SJSA1 (cell line): Measurements from ENCODE around the gene FBLN7. TPM values are rescaled to one million over a fixed set of nuclear protein-coding genes. Genes with fewer than 3 reads are reported as not detected.

ENCODE experiments used
- DNase-seq, 2 experiments: peaks; one replicate each; pipeline ENCODE4 v3.0.0-alpha.2; 2015 to 2020; ENCODE audit warnings: low spot score in 2 of 2, low read depth in 1 of 2
- H3K27ac ChIP-seq: fragments of 250-450 bp; sonication (Bioruptor Pico); 2 replicates; pipeline ENCODE4 v1.5.1; 2020; ENCODE audit warnings: mild to moderate bottlenecking, moderate library complexity
- H3K27me3 ChIP-seq: fragments of 250-450 bp; sonication (Bioruptor Pico); replicated peaks from 2 replicates; pipeline ENCODE4 v1.5.1; 2020; ENCODE audit warnings: mild to moderate bottlenecking, moderate library complexity
- H3K36me3 ChIP-seq: fragments of 250-450 bp; sonication (Bioruptor Pico); 2 replicates; pipeline ENCODE4 v1.5.1; 2020; ENCODE audit warnings: mild to moderate bottlenecking
- H3K4me1 ChIP-seq: fragments of 250-450 bp; sonication (Bioruptor Pico); replicated peaks from 2 replicates; pipeline ENCODE4 v1.6.1; 2021; ENCODE audit warnings: mild to moderate bottlenecking
- H3K4me3 ChIP-seq: fragments of 250-450 bp; sonication (Bioruptor Pico); 2 replicates; pipeline ENCODE4 v1.5.1; 2020; ENCODE audit warnings: mild to moderate bottlenecking
- H3K9me3 ChIP-seq: fragments of 250-450 bp; sonication (Bioruptor Pico); replicated peaks from 2 replicates; pipeline ENCODE4 v1.5.1; 2020; ENCODE audit warnings: mild to moderate bottlenecking
- total RNA-seq: library from RNA; depleted of rRNA; stranded (reverse); fragments of >200 nt; shearing (Covaris generic); gene quantifications from 2 replicates; pipeline ENCODE4 v1.2.3, GENCODE V29; 2014

FBLN7 gene
- total RNA-seq, 1 experiment from 2014 or later, result not detected

GRCh38 chr2:112155331-112156151, 17.4 kb downstream of the FBLN7 start:
- H3K27me3 ChIP-seq, result no peaks in the 10 kb centered on the region
- no peaks in the 10 kb centered on the region for H3K9me3 ChIP-seq
- 0 out of 2 replicates have a peak, but pooled peaks cover 3% of the 10 kb centered on the region for H3K4me1 ChIP-seq
- DNase-seq, result peak in 1 of 2 experiments; percentile 38
- H3K36me3 ChIP-seq, result no peaks in the 10 kb centered on the region
- H3K27ac ChIP-seq, result no peak overlapping the region
- no peak overlapping the region for H3K4me3 ChIP-seq

- Histone ChIP-seq H3K36me3 (no peaks in the 10 kb centered on the region), H3K4me1 (0 out of 2 replicates have a peak, but pooled peaks cover 3% of the 10 kb centered on the region), H3K4me3 (no peak overlapping the region), H3K9me3 (no peaks in the 10 kb centered on the region), H3K27me3 (no peaks in the 10 kb centered on the region), H3K27ac (no peak overlapping the region)
- DNase-seq, result peak in 1 of 2 experiments; percentile 26
These were observed 18.2 kb downstream of the FBLN7 start for GRCh38 chr2:112156152-112156986.

- 0 out of 2 replicates have a peak, but pooled peaks cover 3% of the 10 kb centered on the region for H3K4me1 ChIP-seq
- no peak overlapping the region for H3K4me3 ChIP-seq
- no peak for DNase-seq
- H3K36me3 ChIP-seq, result no peaks in the 10 kb centered on the region
- H3K9me3 ChIP-seq, result no peaks in the 10 kb centered on the region
- no peaks in the 10 kb centered on the region for H3K27me3 ChIP-seq
- H3K27ac ChIP-seq, result no peak overlapping the region
These were observed 19.3 kb downstream of the FBLN7 start for GRCh38 chr2:112157472-112157871.

GRCh38 chr2:112159454-112159921, 21.3 kb downstream of the FBLN7 start:
- H3K4me3 ChIP-seq, result no peak overlapping the region
- H3K27me3 ChIP-seq, result no peaks in the 10 kb centered on the region
- H3K36me3 ChIP-seq, result no peaks in the 10 kb centered on the region
- H3K9me3 ChIP-seq, result no peaks in the 10 kb centered on the region
- no peak for DNase-seq
- H3K4me1 ChIP-seq, result 0 out of 2 replicates have a peak, but pooled peaks cover 3% of the 10 kb centered on the region
- no peak overlapping the region for H3K27ac ChIP-seq

GRCh38 chr2:112160283-112161250, 22.4 kb downstream of the FBLN7 start:
- H3K27ac ChIP-seq, result no peak overlapping the region
- H3K4me1 ChIP-seq, result 0 out of 2 replicates have a peak, but pooled peaks cover 3% of the 10 kb centered on the region
- no peak for DNase-seq
- H3K36me3 ChIP-seq, result no peaks in the 10 kb centered on the region
- peaks cover under 1% of the 10 kb centered on the region; the same call in 1 of the 2 replicates for H3K27me3 ChIP-seq
- H3K9me3 ChIP-seq, result no peaks in the 10 kb centered on the region
- H3K4me3 ChIP-seq, result no peak overlapping the region

DNA sequence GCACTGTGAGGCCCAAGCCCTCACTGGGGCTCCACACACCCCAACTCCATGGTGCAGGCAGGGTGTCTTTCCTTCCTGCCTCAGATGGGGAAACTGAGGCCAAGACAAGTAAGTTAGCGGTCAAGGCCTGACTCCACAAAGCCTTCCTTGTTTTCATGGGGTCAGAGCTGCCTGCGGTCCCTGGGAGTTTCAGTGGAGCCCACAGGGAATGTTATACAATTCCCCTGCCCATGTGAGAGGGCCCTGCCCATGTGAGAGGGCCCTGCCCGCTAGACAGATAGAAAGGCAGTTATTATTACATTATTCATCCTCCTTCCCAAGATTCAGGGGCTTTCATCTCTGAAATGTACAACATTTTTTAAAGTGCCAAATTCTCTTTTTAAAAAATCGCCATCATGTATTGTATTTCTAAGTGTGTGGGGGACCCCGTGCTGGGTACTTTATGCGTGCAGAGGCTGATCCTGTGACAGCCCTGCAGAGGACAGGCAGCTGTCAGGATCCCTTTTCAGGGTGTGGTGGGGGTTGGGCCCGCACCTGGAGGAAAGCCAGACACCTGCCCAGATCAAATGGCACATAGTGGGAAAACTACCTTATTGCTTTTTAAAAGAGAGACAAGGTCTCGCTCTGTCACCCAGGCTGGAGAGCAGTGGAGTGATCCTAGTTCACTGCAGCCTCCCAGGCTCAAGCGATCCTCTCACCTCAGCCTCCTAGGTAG, 23.4 kb downstream of the FBLN7 start:
- Histone ChIP-seq H3K9me3 (no peaks in the 10 kb centered on the region), H3K27me3 (peaks cover 3% of the 10 kb centered on the region; the same call in 1 of the 2 replicates), H3K4me3 (no peak overlapping the region)

DNA sequence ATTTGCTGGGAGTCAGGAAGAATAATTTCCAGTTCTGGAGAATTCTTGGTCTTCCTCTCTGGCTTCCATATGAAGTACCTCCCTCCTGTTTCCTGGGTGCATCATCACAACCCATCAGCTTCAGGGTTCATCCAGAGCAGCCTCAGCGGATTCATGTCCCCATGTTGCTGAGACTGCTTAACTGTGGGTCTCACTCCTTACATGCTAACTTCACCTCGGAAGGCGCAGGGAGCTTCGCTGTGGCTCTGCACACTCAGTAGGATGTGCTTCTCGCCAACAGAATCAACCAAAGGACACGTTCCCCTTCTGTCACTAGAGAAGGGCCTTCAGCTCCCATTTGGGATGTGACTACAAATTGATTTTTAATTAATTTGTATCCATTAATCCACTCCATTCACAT, 24.2 kb downstream of the FBLN7 start:
- Histone ChIP-seq H3K27ac (no peak overlapping the region), H3K4me3 (no peak overlapping the region), H3K9me3 (no peaks in the 10 kb centered on the region), H3K27me3 (peaks cover 3% of the 10 kb centered on the region; the same call in 1 of the 2 replicates), H3K4me1 (no peaks in the 10 kb centered on the region), H3K36me3 (no peaks in the 10 kb centered on the region)
- no peak for DNase-seq

More for the DNA sequence above, 23.4 kb downstream of the FBLN7 start:
- DNase-seq, result no peak
- no peak overlapping the region for H3K27ac ChIP-seq
- H3K36me3 ChIP-seq, result no peaks in the 10 kb centered on the region
- no peaks in the 10 kb centered on the region for H3K4me1 ChIP-seq

DNA sequence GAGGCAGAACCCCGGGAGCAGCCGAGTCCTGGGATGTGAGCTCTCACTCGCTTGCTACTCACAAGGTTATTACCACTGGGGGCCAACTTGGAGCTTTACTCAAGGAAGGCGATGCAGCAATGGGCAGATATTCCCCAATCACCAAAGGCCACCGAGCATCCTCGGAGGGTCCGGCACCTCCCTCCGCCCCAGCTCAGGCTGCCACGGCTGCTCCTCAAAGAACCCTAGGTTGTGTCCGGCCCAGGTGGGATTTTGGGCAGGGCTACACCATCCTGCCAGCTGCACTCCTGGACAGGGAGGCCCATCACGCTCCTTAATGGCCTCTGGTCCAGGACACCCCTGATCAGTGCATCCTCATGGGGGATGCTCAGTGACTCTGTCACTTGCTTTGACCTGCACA, 24.8 kb downstream of the FBLN7 start:
- H3K27ac ChIP-seq, result no peak overlapping the region
- H3K27me3 ChIP-seq, result peaks cover 3% of the 10 kb centered on the region; the same call in 1 of the 2 replicates
- H3K9me3 ChIP-seq, result no peaks in the 10 kb centered on the region
- DNase-seq, result no peak
- no peaks in the 10 kb centered on the region for H3K4me1 ChIP-seq
- H3K36me3 ChIP-seq, result no peaks in the 10 kb centered on the region
- no peak overlapping the region for H3K4me3 ChIP-seq

DNA sequence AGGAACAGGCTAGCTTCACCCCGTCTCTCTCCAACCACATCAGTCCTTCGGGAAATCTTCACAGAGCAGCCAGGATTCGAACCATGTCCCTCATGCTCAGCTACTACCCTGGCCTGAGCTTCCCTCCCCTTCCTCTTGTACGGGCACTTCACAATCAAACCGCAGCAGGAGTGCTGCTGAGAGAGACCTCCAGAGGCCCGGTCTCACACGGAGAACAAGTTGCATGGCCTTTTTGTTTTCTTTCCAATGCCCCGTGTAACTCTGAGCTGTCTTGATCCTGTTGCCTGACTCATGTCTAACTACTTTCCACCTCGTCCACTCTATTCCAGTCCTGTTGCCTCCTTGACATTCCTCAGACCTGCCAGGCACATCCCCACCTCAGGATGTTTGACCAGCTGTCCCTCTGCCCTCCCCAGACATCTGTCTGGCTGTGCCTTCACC, 25.4 kb downstream of the FBLN7 start:
- DNase-seq, result no peak
- Histone ChIP-seq H3K4me1 (no peaks in the 10 kb centered on the region), H3K4me3 (no peak overlapping the region), H3K27me3 (peaks cover 3% of the 10 kb centered on the region; the same call in 1 of the 2 replicates), H3K27ac (no peak overlapping the region), H3K9me3 (no peaks in the 10 kb centered on the region), H3K36me3 (no peaks in the 10 kb centered on the region)

DNA sequence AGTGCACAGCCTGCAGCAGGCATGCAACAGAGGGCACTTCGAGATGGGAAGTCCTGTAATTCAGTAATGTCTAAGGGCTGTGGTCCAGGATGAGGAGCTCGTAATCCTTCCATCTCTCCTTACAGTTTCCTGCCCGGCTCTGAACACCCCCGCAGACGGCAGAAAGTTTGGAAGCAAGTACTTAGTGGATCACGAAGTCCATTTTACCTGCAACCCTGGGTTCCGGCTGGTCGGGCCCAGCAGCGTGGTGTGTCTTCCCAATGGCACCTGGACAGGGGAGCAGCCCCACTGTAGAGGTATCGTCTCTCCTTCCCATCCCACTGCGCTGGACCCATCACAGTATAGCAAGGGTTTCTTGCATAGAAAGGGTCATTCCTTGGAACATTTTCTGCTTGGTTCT, 26.7 kb downstream of the FBLN7 start:
- no peak for DNase-seq
- H3K27me3 ChIP-seq, result peaks cover 3% of the 10 kb centered on the region; the same call in 1 of the 2 replicates
- no peaks in the 10 kb centered on the region for H3K4me1 ChIP-seq
- H3K36me3 ChIP-seq, result no peaks in the 10 kb centered on the region
- no peaks in the 10 kb centered on the region for H3K9me3 ChIP-seq
- H3K4me3 ChIP-seq, result no peak overlapping the region
- H3K27ac ChIP-seq, result no peak overlapping the region

GRCh38 chr2:112165296-112165695, 27.1 kb downstream of the FBLN7 start:
- no peak overlapping the region for H3K27ac ChIP-seq
- H3K4me1 ChIP-seq, result no peaks in the 10 kb centered on the region
- no peaks in the 10 kb centered on the region for H3K36me3 ChIP-seq
- no peak overlapping the region for H3K4me3 ChIP-seq
- H3K27me3 ChIP-seq, result peaks cover 3% of the 10 kb centered on the region; the same call in 1 of the 2 replicates
- H3K9me3 ChIP-seq, result no peaks in the 10 kb centered on the region
- DNase-seq, result no peak

GRCh38 chr2:112166806-112167499, 28.8 kb downstream of the FBLN7 start:
- Histone ChIP-seq H3K27me3 (peaks cover 3% of the 10 kb centered on the region), H3K9me3 (no peaks in the 10 kb centered on the region), H3K36me3 (no peaks in the 10 kb centered on the region), H3K27ac (no peak overlapping the region), H3K4me1 (no peaks in the 10 kb centered on the region), H3K4me3 (no peak overlapping the region)
- DNase-seq, result no peak
